ENCODE results near the gene KAZN.

GRCh38 chr1:15053153-15053552 is 454.7 kb downstream of the KAZN start:
- TF ChIP-seq EZH2 (IDR thresholded peaks at IDR 0.05; ENCODE audit: low read length) (no peak), CTCF (optimal IDR thresholded peaks at IDR 0.05 in 1 of 3, IDR thresholded peaks at IDR 0.05 in 1 of 3, conservative IDR thresholded peaks at IDR 0.05 in 1 of 3; ENCODE audit: extremely low read depth in 1 of 3, insufficient read depth in 2 of 3, low read length in 3 of 3) (no peak)
